Skeletal muscle cell (primary cell): Measurements from ENCODE around the gene SCYGR5.
A peak's percentile ranks its signal among the peaks of the same experiment; 100 is the strongest.
"Not testable (repeated sequence)": the region's sequence is repeated elsewhere in the genome, so short reads cannot be mapped to it uniquely, and the experiment has no call there.

Source experiments
- DNase-seq: peaks from one replicate; pipeline ENCODE4 v3.0.0-alpha.2; 2010; ENCODE audit warnings: low read depth
- H3K4me3 ChIP-seq: 2 replicates; pipeline ENCODE4 v1.5.1; 2011; ENCODE audit warnings: low read depth, mild to moderate bottlenecking, control low read depth, low read length, moderate library complexity

Gene SCYGR5

GRCh38 chr2:227666631-227667170 lies at the start of gene SCYGR5:
Gene SCYGR5 (plus strand): TSS chr2:227666804. CDS start chr2:227666804, 0 bp downstream.
- DNase-seq, H3K4me3 ChIP-seq: not testable (repeated sequence)

DNA sequence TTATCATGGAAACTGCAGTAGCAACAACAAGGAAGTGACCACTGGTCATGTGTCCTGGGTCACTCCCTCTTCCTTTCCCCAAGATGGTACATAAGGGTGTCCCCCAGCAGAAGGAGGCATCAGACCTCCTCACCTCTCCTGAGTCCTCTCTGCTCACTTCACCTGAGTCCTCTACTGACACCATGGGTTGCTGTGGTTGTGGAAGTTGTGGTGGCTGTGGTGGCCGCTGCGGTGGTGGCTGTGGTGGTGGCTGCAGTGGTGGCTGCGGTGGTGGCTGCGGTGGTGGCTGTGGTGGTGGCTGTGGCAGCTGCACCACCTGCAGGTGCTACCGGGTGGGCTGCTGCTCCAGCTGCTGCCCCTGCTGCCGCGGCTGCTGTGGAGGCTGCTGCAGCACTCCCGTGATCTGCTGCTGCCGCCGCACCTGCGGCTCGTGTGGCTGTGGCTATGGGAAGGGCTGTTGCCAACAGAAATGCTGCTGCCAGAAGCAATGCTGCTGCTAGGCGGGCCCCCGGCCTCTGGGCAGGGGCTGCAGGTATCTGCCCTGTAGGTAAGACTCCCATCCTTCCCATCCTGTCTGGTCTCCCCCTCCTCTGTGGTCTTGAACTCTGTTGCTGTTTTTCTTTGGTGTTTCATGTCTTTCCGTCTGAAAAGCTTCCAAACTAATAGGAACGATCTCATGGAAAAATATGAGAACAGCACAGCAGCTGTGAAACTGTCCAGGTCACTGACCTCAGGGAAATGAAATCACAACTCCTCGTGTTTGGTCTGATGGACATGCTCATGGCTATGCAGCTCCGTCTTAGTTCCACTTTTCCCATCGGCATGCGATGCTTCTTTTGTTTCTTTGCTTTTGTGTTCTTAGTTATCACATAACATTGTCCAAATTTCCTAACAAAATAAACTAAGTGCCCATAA lies 49.0 kb upstream of the SCYGR5 start, which contains the start of gene SCYGR4:
Gene SCYGR4 (plus strand): TSS at position 183 of the 915 bp plus-strand sequence. CDS start 0 bp downstream, at position 183.
- no peak within 1 kb of the TSS for H3K4me3 ChIP-seq

DNA sequence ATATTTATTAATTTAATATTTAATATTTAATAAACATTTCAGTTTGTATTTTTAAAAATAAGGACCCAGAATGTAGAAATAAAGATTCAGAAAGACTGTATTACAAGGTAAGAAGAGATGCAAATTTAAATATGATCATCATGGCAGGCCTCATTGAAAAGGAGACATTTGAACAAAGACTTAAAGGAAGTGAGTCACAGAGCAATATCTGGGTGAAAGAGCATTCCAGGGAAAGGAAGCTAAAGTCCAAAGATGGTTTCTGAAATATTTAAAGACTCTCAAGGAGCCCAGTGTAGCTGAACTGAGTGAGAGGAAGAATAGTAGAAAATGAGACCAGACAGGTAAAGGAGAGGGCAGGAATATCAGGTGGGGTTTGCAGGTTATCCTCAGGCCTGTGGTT lies 43.4 kb upstream of the SCYGR5 start:
- no peak overlapping the region for H3K4me3 ChIP-seq
- DNase-seq = peak; percentile 11

More for the DNA sequence above, 49.0 kb upstream of the SCYGR5 start, which contains the start of gene SCYGR4:
- no peak for DNase-seq

DNA sequence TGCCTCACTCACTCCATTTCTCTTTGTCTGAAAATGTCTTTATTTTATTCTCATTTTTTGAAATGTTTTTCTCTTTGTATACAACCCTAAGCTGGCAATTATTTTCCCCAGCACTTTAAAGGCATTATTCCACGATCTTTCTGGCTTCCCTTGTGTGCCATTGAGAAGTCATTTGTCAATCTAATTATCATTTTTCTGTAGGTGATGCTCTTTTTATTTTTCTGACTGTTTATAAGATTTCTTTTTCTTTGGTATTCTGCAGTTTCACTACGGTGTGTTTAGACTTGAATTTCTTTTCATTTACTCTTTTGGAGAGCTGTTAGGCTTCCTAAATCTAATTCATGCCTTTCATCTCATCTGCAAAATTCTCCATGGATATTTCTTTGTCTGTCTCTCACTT lies 41.2 kb upstream of the SCYGR5 start:
- no peak for DNase-seq
- H3K4me3 ChIP-seq = no peak overlapping the region

DNA sequence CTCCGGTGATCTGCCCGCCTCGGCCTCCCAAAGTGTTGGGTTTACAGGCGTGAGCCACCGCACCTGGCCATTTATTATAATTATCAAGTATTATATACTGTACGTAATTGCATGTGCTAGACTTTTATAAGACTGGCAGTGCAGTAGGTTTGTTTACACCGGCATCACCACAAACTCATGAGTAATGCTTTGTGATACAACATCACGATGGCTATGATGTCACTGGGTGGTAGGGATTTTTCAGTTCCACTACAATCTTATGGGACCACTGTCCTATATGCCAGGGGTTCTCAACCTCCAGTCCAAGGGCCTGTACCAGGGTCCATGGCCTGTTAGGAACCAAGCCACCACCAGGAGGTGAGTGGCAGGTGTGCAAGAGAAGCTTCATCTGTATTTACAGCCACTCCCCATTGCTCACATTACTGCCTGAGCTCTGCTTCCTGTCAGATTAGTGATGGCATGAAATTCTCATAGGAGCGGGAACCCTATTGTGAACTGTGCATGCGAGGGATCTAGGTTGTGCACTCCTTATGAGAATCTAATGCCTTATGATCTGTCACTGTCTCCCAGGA lies 39.9 kb upstream of the SCYGR5 start:
- no peak for DNase-seq
- H3K4me3 ChIP-seq = no peak overlapping the region

DNA sequence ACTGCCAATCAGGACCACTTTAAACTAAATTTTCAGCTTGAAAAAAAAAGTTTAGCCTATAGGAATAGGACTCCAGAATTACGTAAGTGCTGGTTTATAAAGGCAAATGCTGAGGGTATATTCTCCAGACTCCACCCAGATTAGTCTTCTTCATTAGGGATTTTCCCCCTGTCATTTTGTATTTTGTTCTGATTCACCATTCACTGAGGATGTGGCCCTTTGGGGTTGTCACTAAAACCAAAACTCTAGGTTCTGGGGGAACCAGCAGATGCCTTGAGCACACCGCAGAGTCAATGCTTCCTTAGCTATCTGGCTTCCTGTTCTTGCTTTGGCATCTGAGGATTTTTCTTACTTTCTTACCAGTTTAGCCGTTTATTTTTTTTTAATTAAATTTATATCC lies 38.8 kb upstream of the SCYGR5 start:
- H3K4me3 ChIP-seq = no peak overlapping the region
- no peak for DNase-seq

- DNase-seq = no peak
- H3K4me3 ChIP-seq = no peak overlapping the region
Observed at GRCh38 chr2:227629435-227629834, 37.2 kb upstream of the SCYGR5 start.

DNA sequence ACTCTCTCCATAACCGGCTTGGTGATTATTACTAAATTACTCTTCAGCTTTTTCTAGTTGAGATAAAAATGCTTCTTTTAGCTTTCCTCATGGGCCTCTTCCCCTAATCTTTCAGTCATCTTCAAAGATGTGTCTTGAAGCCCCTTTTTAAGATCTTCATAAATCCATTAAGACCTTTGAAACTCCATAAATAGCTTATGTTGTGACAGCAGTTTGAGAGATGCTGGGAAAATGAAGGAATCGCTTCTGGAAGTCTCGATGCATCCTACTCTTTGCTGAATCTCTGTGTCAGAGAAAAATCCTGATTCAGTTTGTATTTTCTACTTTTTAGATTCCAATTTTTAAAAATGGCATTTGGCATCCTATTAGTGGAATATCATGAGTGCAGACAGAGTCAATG lies 36.3 kb upstream of the SCYGR5 start:
- no peak overlapping the region for H3K4me3 ChIP-seq
- DNase-seq = no peak

DNA sequence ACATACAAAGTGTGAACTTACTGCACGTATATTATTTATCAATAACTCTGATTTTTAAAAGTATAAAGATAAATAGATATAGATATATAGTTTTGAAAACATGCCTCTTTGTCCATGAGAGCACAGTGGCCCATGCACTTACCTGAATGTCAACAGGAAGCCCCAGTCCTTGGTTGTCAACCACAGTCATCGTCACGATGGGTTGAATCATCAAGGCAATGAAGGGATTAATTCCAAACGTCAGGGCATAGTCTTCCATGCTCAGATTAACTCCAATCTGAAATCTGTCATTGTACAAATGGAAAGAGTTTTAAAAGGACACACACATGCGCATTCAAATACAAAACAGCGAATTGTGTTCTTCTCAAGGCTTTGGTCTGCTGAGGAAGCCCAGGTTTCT lies 33.8 kb upstream of the SCYGR5 start:
- no peak for DNase-seq
- no peak overlapping the region for H3K4me3 ChIP-seq

DNA sequence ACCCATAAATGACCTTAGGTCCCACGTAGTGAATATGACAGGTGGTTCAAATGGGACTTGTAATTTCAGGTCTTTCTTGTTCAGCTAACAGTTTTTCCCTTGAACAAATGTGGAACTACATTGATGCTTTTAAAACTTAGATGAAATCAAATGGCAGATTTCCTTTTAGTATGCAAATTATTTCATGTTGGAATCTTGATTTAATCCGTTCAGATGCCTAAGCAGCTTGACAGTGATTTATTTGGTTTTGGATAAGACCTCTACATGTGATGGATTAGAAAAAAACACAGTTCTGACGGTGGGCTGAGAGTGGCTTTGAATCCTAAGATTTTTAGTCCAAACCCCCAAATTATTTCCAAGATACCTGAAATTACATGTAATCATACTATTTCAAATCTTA lies 32.4 kb upstream of the SCYGR5 start:
- no peak for DNase-seq
- H3K4me3 ChIP-seq = no peak overlapping the region

GRCh38 chr2:227642656-227643055 lies 23.9 kb upstream of the SCYGR5 start:
- DNase-seq = no peak
- no peak overlapping the region for H3K4me3 ChIP-seq

DNA sequence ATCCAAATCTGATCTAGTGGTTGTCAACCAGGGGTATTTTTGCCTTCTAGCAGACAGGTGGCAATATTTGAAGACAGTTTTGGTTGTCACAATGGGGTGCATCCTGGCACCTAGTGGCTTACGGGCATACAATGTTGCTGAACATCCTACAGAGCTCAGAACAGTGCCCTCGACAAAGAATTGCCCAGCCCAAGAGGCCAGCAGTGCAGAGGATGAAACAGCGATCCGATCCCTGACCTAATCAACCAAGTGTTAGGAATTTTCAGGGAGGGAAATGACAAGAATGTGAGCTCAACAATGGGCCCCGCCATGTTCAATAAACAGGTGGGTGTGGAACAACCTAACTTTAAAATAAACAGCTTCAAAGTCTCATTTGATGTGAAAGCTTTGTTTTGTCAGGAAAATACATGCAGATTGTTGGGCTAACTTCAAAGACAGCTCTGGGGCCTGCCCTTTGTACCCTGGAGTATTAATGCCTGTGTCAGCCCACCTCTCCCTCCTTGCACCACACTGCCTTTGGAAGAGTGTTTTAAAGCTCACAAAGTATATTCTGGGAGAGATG lies 22.5 kb upstream of the SCYGR5 start:
- H3K4me3 ChIP-seq = no peak overlapping the region
- no peak for DNase-seq

DNA sequence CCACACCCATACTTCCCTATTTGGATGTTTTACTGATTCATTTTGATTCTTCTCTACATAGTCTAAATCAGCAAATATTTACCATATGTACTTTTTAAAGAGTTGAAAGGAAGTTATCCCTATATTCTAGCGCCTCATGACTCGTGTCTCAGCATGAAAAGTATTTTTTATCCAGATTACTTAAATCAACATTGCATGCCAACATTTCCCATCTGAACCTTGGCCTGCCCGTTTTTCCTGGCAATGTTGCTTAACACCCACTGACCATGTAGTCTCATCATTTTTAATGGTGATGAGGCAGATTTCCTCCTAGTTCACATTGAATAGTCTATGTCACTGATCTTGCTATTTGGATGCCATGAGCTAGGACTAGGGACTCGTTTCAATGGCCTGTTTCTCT lies 13.2 kb upstream of the SCYGR5 start:
- no peak overlapping the region for H3K4me3 ChIP-seq
- peak; percentile 71 for DNase-seq

DNA sequence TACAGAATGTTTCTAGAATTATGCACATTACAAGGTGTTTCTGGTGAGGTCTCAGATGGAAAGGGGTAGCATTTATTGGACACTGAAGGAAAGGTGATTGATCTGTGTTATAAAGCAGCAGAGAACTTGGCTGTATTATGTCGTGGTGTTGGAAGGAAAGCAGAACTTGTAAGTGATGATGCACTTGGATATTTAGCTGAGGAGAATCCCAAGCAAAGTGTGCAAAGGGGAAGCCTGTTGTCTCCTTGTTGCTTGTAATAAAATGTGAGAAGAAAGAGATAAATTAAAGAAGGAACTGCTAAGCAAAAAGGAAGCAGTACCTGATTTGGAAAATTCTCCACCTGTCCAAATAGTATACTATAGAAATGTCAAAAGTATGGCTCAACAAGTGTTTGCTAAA lies 12.2 kb upstream of the SCYGR5 start:
- H3K4me3 ChIP-seq = no peak overlapping the region
- DNase-seq = no peak

GRCh38 chr2:227655454-227655853 lies 11.2 kb upstream of the SCYGR5 start:
- H3K4me3 ChIP-seq = no peak overlapping the region
- peak; percentile 91 for DNase-seq

DNA sequence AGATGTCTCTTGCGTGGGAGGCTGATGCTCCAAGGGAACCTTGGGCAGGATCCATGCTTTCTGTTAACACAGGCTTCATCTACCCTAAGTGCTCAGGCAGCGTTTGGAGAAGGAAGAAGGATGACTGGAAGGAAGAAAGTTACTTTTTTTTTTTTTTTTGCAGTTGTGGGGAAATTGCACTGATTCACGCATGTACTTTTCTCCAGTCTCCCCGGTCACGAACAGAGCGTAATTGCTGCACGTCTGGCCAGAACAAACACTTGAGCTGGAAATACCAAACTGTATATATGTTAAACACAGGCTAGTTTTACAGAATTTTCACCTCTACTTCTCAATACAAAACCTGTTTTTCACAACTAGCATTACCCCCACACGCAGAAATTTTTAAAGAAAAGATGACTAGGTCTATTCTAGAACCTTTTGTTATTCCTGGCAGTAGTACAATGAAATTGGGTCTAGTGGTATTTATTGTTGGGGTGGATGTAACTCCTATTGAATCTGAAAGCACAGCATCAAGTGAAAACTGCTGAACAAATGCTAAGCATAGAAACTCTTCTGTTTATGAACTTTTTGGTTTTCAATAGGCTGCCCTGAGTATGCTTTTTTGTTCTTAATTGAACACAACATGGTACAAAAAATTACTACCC lies 9.3 kb upstream of the SCYGR5 start:
- peak; percentile 82 for DNase-seq
- no peak overlapping the region for H3K4me3 ChIP-seq

DNA sequence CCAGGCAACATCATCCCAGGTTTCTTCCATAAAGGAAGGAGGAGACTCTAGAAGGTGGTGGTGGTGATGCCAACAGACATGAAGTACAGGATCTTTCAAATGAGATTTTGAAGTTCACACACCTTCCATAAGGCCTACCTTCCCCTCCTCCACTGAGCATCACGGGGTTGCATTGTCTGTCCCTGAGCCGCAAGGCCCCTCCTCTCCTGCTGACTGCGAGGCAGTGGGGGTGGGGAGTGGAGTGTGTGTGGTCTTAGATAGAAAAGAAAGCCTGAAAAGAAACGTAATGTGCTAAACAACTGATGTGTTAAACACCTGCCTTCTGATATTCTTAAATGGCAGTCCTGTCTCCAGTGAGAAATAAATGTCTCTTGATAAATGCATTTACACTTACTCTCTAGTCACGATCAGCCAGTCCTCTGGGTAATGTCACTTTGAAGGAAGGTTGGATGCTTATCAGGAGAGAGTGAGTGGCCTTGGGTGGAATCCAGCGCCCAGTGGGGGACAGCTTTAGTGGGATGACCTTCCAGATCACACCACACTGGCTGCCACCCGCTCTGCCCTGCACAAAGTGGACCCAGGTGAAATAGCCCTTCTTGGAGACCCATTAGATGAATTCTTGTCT lies 5.5 kb upstream of the SCYGR5 start:
- no peak overlapping the region for H3K4me3 ChIP-seq
- DNase-seq = no peak

DNA sequence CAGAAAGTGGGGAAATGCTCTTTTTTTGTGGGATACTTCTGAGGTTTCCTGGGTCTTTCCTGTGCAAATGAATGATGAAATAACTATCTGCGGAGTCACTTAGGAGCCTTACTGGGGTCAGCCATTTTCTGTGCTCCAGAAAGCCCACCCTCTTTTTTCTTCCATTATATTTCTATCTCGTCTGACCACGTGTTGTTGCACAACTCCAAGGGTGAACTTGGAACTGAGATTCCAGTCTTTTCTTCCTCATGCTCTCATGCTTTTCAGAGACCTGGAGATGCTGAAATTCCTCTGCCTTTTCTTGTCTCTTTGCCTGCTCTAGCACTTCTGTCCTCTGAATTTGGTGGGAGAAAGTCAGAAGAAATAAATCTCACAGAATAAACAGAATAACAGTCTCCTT lies 4.8 kb upstream of the SCYGR5 start:
- H3K4me3 ChIP-seq = no peak overlapping the region
- DNase-seq = no peak

DNA sequence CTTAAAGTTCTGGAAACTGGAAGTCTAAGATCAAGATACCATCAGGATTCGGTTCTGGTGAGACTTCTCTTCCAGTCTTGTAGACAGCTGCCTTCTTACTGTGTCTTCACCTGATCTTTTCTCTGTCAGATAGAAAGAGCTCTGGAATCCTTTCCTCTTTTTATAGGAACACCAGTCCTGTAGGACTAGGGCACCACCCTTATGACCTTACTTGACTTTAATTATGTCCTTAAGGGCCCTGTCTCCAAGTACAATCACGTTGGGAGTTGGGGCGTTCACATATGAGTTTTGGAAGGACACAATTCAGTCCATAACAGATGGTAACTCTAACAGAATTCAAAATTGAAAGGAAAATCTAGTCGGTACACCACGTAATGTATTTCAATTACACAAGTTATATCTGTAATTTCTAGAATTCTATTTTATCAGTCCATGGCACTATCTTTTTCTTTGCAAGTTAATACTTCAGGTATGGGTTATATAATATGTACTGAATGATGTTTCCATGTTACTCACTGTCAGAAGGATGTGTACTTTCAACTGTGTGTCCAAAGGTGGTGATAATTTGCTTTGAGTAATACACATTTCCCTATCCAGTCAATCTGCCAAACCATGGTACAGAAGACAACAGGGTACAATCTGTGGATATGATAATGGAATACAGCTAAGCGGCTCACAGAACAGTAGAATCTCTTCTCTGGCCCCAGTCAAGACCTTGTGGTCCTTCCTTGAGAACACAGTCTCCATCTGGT lies 1.2 kb upstream of the SCYGR5 start:
- no peak overlapping the region for H3K4me3 ChIP-seq
- DNase-seq = no peak
